Spleen (tissue), 7 donors: ENCODE data around the gene DNAJC30.

Experiments
- CTCF ChIP-seq, 11 experiments: fragments of 200-600 bp in 7 of 11; fragments of 450-650 bp in 4 of 11; sonication (generic) in 4 of 11; IDR thresholded peaks in 8 of 11; conservative IDR thresholded peaks in 3 of 11; 1 replicate in 7 of 11; 2 replicates in 4 of 11; pipeline versions ENCODE4 v1.4.0 to v1.8.0; 2016 to 2021; ENCODE audit warnings: antibody characterized with exemption in 11 of 11, inconsistent platforms in 4 of 11, mild to moderate bottlenecking in 1 of 11
- POLR2A ChIP-seq, 3 donors: fragments of 450-650 bp; IDR thresholded peaks; one replicate each; pipeline ENCODE4 v1.5.1; 2017; ENCODE audit warnings: antibody characterized with exemption in 3 of 3, mild to moderate bottlenecking in 1 of 3
- POLR2AphosphoS5 ChIP-seq, 3 donors: sonication (generic); formaldehyde crosslinking; IDR thresholded peaks; one replicate each; pipeline ENCODE4 v1.5.1; 2017; ENCODE audit warnings: antibody characterized with exemption in 3 of 3
- donor health status: DM: no; HTN: no; CAD: no; lungs with moderate emphysema.
- donor health status: DM: no; HTN: no; CAD: no.
- donor health status: DM: no; HTN: no; CAD: no.

- TF ChIP-seq CTCF (IDR thresholded peaks at IDR 0.05 in 8 of 11, conservative IDR thresholded peaks at IDR 0.05 in 3 of 11), result no peak
- no peak for TF ChIP-seq POLR2A (IDR thresholded peaks at IDR 0.05)
- TF ChIP-seq POLR2AphosphoS5 (IDR thresholded peaks at IDR 0.05), result no peak
Measured at GRCh38 chr7:73679709-73680108, 3.5 kb downstream of the DNAJC30 start.
